Esophagus squamous epithelium (tissue), 5 donors: ENCODE results near the gene GAB2. TPM values are rescaled to one million over a fixed set of nuclear protein-coding genes. Genes with fewer than 3 reads are reported as not detected.

Source experiments
- DNase-seq: peaks from one replicate; lab custom pipeline; 2025; lab: John Stamatoyannopoulos, UW
- H3K27ac ChIP-seq, 4 donors: fragments of 200-600 bp; sonication (generic); one replicate each; pipeline ENCODE4 v1.5.1; 2016 to 2019; ENCODE audit warnings: mild to moderate bottlenecking in 1 of 4
- H3K27me3 ChIP-seq, 4 donors: fragments of 200-600 bp; sonication (generic); 1 replicate in 3 of 4; 2 replicates in 1 of 4; pipeline versions ENCODE4 v1.5.1 to v1.6.0; 2017 to 2021; ENCODE audit warnings: antibody characterized with exemption in 1 of 4
- H3K36me3 ChIP-seq, 3 donors: fragments of 200-600 bp; sonication (generic); one replicate each; pipeline ENCODE4 v1.5.1; 2016 to 2019
- H3K4me1 ChIP-seq, 3 donors: fragments of 200-600 bp; sonication (generic); one replicate each; pipeline ENCODE4 v1.5.1; 2017 to 2019
- H3K4me3 ChIP-seq, 4 donors: fragments of 200-600 bp; sonication (generic); 1 replicate in 3 of 4; 2 replicates in 1 of 4; pipeline ENCODE4 v1.5.1; 2016 to 2019; ENCODE audit warnings: mild to moderate bottlenecking in 2 of 4, moderate library complexity in 1 of 4
- H3K9me3 ChIP-seq, 3 donors: fragments of 200-600 bp; sonication (generic); one replicate each; pipeline ENCODE4 v1.5.1; 2016 to 2019
- CTCF ChIP-seq, 6 experiments: fragments of 450-650 bp in 4 of 6; fragments of 200-600 bp in 2 of 6; sonication (generic) in 2 of 6; IDR thresholded peaks; one replicate each; pipeline ENCODE4 v1.5.1; 2016 to 2019; ENCODE audit warnings: antibody characterized with exemption in 6 of 6, mild to moderate bottlenecking in 4 of 6, moderate library complexity in 4 of 6
- POLR2A ChIP-seq, 4 donors: fragments of 450-650 bp; IDR thresholded peaks; one replicate each; pipeline ENCODE4 v1.6.1; 2017; ENCODE audit warnings: antibody characterized with exemption in 4 of 4, mild to moderate bottlenecking in 4 of 4, moderate library complexity in 3 of 4
- WGBS, 2 donors: methylation state at CpG; one replicate each; pipeline ENCODE4 v1.1.5; 2018; 5-methylcytosine and 5-hydroxymethylcytosine counted together
- intact Hi-C: fragments of 100-400 bp; cut with DNase I; formaldehyde crosslinking; loops from one replicate; pipeline ENCODE4 v1.15.0; 2022
- total RNA-seq, 4 donors: library from RNA; depleted of rRNA; stranded (reverse); fragments of >200 nt; gene quantifications; one replicate each; pipeline ENCODE4 v1.1.0, GENCODE V29; 2016
- donor health status: DM: yes; HTN: yes; CAD: no.

Gene GAB2
- total RNA-seq, 4 donors from 2014 or later = 4.6 to 23.7 (median 11.2) TPM

- Histone ChIP-seq H3K27ac (peak overlapping the region in 3 of 4 donors; percentile 45 to 80 (median 65)), H3K4me1 (peaks cover 0 to 22% (median 11%) of the 10 kb centered on the region in 3 donors), H3K4me3 (no peak overlapping the region), H3K27me3 (no peaks in the 10 kb centered on the region), H3K9me3 (no peaks in the 10 kb centered on the region), H3K36me3 (no peaks in the 10 kb centered on the region)
- intact Hi-C loops = no loop called here
- TF ChIP-seq POLR2A (IDR thresholded peaks at IDR 0.05) (no peak), CTCF (IDR thresholded peaks at IDR 0.05) (no peak)
- DNase-seq = no peak
- 10 to 20% methylated on average over 3 of the region's 3 CpGs for WGBS, 2 donors
Measured at GRCh38 chr11:78256962-78257361, 160.7 kb downstream of the GAB2 start.

GRCh38 chr11:78255919-78256318 is 161.7 kb downstream of the GAB2 start:
- Histone ChIP-seq H3K9me3 (no peaks in the 10 kb centered on the region), H3K4me1 (peaks cover 0 to 31% (median 18%) of the 10 kb centered on the region in 3 donors), H3K27me3 (no peaks in the 10 kb centered on the region), H3K36me3 (no peaks in the 10 kb centered on the region), H3K4me3 (no peak overlapping the region), H3K27ac (no peak overlapping the region)
- WGBS, 2 donors = 92 to 93% methylated on average over 2 of the region's 2 CpGs
- intact Hi-C loops = no loop called here
- DNase-seq = no peak
- no peak for TF ChIP-seq CTCF (IDR thresholded peaks at IDR 0.05)
- no peak for TF ChIP-seq POLR2A (IDR thresholded peaks at IDR 0.05)

- no peak for DNase-seq
- 82 to 85% methylated on average over 4 of the region's 4 CpGs for WGBS, 2 donors
- Histone ChIP-seq H3K4me1 (peaks cover 0 to 36% (median 19%) of the 10 kb centered on the region in 3 donors), H3K27ac (no peak overlapping the region), H3K36me3 (peaks cover 0 to 9% (median 8%) of the 10 kb centered on the region in 3 donors), H3K9me3 (no peaks in the 10 kb centered on the region), H3K27me3 (no peaks in the 10 kb centered on the region), H3K4me3 (no peak overlapping the region)
- intact Hi-C loops = no loop called here
- TF ChIP-seq CTCF (IDR thresholded peaks at IDR 0.05) (no peak), POLR2A (IDR thresholded peaks at IDR 0.05) (no peak)
Measured at GRCh38 chr11:78254268-78254667, 163.4 kb downstream of the GAB2 start.

DNA sequence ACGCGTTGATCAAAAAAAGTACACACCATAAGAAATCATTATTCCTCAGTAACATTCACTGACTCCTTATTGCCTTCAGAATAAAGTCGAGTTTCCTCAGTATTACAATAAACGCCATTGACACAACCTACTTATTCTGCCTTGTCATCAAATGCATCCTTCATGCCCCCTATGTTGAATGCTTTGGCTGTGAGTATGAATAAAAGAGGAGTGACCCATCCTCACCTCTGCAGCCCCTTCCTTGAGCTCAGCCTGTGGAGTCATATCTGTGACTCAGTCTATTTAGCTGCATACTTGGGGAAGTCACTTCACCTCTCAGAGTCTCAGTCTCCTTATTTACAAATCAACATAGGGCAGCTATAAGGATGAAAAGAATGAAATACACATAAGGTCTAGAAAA is 163.8 kb downstream of the GAB2 start:
- Histone ChIP-seq H3K27me3 (no peaks in the 10 kb centered on the region), H3K27ac (no peak overlapping the region), H3K4me3 (no peak overlapping the region), H3K4me1 (peaks cover 0 to 36% (median 19%) of the 10 kb centered on the region in 3 donors), H3K36me3 (peaks cover 0 to 14% (median 10%) of the 10 kb centered on the region in 3 donors), H3K9me3 (no peaks in the 10 kb centered on the region)
- intact Hi-C loops = no loop called here
- TF ChIP-seq POLR2A (IDR thresholded peaks at IDR 0.05) (no peak), CTCF (IDR thresholded peaks at IDR 0.05) (no peak)
- no peak for DNase-seq
- WGBS, 2 donors = 90 to 95% methylated on average over 4 of the region's 4 CpGs

DNA sequence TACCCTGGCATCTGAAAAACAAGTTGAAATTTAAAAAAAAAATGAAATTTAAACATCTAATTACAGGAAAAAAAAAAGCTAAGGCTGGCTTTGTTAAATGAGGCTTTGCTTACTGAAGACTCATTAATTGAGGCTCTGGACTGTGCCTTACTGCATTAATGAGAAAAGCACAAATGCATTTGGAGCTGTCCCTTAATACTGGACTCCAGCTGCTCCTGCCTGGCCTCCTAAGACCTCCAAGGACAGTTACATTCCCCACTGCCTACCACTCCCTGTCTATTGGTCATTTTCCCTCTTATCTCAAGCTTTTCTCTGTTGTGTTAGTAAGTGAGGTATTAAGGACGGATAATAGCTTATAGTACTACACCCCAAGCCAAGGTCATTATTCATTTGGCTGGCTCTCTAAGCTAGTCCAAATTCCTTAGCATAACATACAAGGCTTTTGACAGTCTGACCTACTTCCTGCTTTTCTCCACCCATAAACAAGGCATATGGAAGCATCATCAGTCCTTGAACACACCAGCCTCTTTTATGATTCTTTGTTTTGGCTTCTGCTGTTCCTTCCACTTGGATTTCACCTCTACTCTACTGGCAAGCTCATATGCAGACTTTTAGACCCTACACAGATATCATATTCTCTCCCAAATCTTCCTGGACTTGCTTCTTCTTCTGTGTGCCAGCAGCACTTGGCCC is 166.4 kb downstream of the GAB2 start:
- TF ChIP-seq CTCF (IDR thresholded peaks at IDR 0.05) = no peak
- TF ChIP-seq POLR2A (IDR thresholded peaks at IDR 0.05) = no peak
- intact Hi-C loops = no loop called here
- WGBS, 2 donors = 42 to 44% methylated on average over 1 of the region's 1 CpG
- peaks cover 0 to 22% (median 8%) of the 10 kb centered on the region in 3 donors for H3K4me1 ChIP-seq
- no peaks in the 10 kb centered on the region for H3K27me3 ChIP-seq
- H3K9me3 ChIP-seq = no peaks in the 10 kb centered on the region
- H3K36me3 ChIP-seq = peaks cover 0 to 34% (median 10%) of the 10 kb centered on the region in 3 donors
- no peak overlapping the region for H3K4me3 ChIP-seq
- no peak for DNase-seq
- no peak overlapping the region for H3K27ac ChIP-seq
